HG03521 (cell line): ENCODE measurements around the gene CRACDL.

ENCODE experiments used
- ATAC-seq: cut with Tn5 transposase; IDR thresholded peaks from one replicate; pipeline ENCODE4 v1.9.1; 2021; ENCODE audit warnings: mild to moderate bottlenecking, moderate library complexity; ENCODE audit not compliant: unreplicated experiment

CRACDL gene

GRCh38 chr2:98778741-98779483, 157.1 kb downstream of the CRACDL start:
- ATAC-seq = no peak

DNA sequence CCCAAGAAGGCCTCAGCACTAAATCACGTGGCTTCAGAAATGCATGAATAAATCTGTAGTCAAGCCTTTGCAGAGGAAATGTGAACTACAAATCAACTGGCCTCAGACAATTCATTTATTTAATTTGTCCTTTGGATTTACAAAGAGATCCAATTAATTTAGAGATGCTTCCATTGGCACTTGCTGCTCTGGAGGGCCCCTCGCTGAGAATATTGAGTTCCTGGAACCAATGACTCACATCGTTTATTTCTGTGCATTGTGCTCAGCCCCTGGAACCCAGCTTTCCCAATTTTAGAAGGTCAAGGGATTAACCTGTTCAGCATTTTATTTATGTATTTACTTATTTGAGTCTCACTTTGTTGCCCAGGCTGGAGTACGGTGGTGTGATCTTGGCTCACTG, 157.9 kb downstream of the CRACDL start:
- ATAC-seq = no peak

GRCh38 chr2:98777710-98778109, 158.3 kb downstream of the CRACDL start:
- no peak for ATAC-seq

- no peak for ATAC-seq
Measured at GRCh38 chr2:98777076-98777475, 158.9 kb downstream of the CRACDL start.

- no peak for ATAC-seq
Measured at GRCh38 chr2:98776136-98776535, 159.9 kb downstream of the CRACDL start.

GRCh38 chr2:98775146-98775986, 160.7 kb downstream of the CRACDL start:
- ATAC-seq = no peak

GRCh38 chr2:98773907-98774306, 162.1 kb downstream of the CRACDL start:
- ATAC-seq = no peak

GRCh38 chr2:98773169-98773568, 162.9 kb downstream of the CRACDL start:
- no peak for ATAC-seq

GRCh38 chr2:98772536-98772935, 163.5 kb downstream of the CRACDL start:
- ATAC-seq = no peak

DNA sequence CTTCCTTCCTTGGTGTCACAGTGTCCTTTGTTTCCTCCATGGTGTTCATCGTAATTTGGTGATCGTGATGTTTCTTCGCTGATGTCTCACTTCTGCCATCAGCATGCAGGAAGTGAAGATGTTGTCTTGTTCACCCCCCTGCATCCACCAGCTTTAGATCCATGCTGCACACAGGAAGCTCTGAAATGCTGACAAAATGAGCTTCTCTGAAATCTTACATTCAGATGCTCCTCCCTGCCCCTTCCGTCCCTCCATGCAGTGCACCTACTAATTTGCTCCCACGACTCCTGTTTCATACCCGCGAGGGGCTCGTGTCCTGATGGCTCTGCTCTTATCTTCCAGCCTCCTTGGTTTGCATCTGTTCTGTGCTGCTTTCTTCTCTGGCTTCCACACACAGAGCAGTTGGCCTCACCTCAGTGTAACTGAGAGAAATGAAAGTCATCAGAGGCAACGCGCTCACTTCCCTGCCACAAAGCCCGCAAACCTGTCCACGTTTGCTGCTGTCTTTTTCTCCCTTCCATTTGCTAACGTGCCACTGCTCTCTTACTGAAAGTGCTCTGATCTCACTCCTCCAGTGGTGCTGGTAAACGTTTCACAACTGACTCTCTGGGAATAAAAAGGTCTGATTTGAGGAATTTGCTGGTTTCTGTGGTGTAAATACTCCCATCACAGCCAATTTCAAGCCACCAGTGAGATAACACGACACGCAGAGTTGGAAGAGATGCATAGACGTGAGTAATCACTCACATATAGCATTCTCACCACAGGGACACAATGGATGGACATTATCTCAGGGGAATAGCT, 164.1 kb downstream of the CRACDL start:
- ATAC-seq = no peak

GRCh38 chr2:98771264-98771663, 164.8 kb downstream of the CRACDL start:
- no peak for ATAC-seq

DNA sequence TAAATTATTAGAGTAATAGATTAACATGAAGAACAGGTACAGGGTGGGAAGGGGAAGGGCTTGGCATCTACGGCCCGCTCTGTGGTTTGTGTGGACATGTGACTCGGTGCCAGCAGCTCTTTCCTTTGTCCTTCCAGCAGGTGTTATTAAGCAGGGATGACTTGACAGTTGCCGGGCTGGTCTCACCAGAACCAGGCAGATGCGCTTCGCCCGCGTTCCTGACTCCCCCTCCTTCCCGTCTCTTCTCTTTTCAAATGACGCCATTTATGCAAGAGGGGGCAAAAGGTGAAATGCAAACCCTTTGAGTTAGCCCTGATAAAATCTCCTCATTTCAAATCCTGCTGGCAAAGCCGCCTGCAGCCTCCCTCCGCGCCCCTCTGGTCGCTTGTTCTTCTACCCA, 166.2 kb downstream of the CRACDL start:
- ATAC-seq = no peak

DNA sequence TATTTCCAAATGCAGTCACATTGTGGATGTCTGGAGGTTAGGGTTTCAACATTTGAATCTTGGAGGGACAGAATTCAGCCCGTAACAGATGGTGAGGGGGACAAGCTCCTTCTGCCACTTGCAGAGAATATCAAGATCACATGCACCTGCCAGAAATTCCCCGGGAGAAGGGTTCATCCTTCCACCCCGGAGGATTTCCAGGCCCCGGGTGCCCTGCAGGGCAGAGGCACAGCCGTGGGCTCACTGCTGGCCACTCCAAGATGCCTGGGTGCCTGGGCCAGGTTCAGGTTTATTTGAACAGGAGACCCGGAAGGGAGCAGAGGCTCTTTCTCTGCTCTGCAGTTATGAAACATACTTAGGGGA, 166.9 kb downstream of the CRACDL start:
- no peak for ATAC-seq

GRCh38 chr2:98768384-98769113, 167.5 kb downstream of the CRACDL start:
- no peak for ATAC-seq

GRCh38 chr2:98764499-98764898, 171.5 kb downstream of the CRACDL start:
- ATAC-seq = no peak

- no peak for ATAC-seq
Measured at GRCh38 chr2:98763209-98763951, 172.6 kb downstream of the CRACDL start.

GRCh38 chr2:98761909-98762308, 174.1 kb downstream of the CRACDL start:
- no peak for ATAC-seq

GRCh38 chr2:98761267-98761781, 174.7 kb downstream of the CRACDL start:
- no peak for ATAC-seq

- no peak for ATAC-seq
Measured at GRCh38 chr2:98759827-98760625, 176.0 kb downstream of the CRACDL start.
